SU-DHL-6 (cell line): ENCODE data around the gene PATZ1.

Source experiments
- CTCF ChIP-seq: fragments of 200-600 bp; sonication (generic); IDR thresholded peaks from one replicate; pipeline ENCODE4 v1.5.1; 2017; ENCODE audit warnings: antibody characterized with exemption, mild to moderate bottlenecking, low read length, moderate library complexity; ENCODE audit not compliant: insufficient read depth, poor library complexity, severe bottlenecking
- EZH2phosphoT487 ChIP-seq: fragments of 200-600 bp; sonication (generic), shearing (Covaris generic); conservative IDR thresholded peaks from 2 replicates; pipeline ENCODE4 v1.6.1; 2018; ENCODE audit warnings: mild to moderate bottlenecking, antibody characterized with exemption, low read length, moderate library complexity, mixed read lengths

- TF ChIP-seq CTCF (no peak), EZH2phosphoT487 (no peak)
Measured at GRCh38 chr22:31361743-31362142, 15.6 kb upstream of the PATZ1 start.
